GM18505 (cell line): ENCODE data around the gene DSG3.

Experiments used
- ATAC-seq: cut with Tn5 transposase; IDR thresholded peaks from one replicate; pipeline ENCODE4 v1.9.1; 2021; ENCODE audit not compliant: unreplicated experiment
- POLR2A ChIP-seq: IDR thresholded peaks from 4 replicates; pipeline ENCODE4 v1.6.1; 2011; ENCODE audit warnings: borderline replicate concordance; ENCODE audit not compliant: insufficient read depth, insufficient read length; ENCODE audit errors: extremely low read depth

The DSG3 gene

DNA sequence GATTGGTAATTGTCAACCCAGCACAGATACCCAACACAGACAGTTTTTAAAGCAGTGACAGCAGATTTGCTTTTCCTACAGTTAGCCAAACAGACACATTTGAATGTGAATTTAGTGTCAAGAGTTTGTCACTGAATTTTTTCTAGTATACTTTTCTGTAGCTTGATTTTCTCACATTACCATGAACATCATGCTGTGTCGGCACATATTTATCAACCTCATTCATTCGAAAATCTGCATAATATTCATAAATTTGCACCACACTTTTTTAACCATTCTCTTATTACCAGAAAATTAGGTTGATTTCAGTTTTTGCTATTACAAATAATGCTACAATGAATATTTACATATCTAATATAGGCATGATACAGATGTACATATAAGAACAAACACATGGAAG lies 27.0 kb upstream of the DSG3 start:
- no peak for ATAC-seq
- no peak for TF ChIP-seq POLR2A

DNA sequence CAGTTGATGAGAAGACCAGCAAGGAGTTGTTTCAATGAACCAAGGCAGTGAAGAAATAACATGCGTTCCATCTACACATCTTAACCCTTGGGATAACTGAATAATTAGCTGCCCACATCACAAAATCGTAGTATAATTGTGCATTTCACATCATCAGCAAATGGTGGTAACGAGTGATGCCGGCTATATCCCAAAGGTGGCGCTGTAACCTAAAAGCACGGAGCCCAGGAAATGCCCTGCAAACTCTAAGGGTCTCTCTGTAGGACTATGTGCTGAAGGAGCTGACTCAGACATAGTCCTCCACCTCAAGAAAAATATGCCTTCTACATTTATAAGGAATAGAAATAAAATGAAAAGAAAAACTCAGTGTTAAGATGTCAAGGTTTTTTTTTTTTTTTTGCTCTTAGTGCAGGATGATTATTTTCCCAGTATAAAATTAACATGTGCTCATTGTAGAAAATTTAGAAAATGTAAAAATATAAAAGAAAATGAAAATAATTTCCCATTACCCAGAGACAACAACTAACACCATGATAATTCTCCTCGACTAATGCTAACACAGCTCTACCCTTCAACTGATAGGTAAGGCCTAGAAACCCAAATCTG lies 23.1 kb upstream of the DSG3 start:
- peak; percentile 91 for ATAC-seq
- TF ChIP-seq POLR2A, result no peak

GRCh38 chr18:31426021-31426420 lies 21.5 kb upstream of the DSG3 start:
- ATAC-seq, result no peak
- TF ChIP-seq POLR2A, result no peak

GRCh38 chr18:31426871-31427406 lies 20.6 kb upstream of the DSG3 start:
- ATAC-seq, result no peak
- TF ChIP-seq POLR2A, result no peak

- no peak for TF ChIP-seq POLR2A
- ATAC-seq, result no peak
These were observed 19.3 kb upstream of the DSG3 start for GRCh38 chr18:31428211-31428610.

DNA sequence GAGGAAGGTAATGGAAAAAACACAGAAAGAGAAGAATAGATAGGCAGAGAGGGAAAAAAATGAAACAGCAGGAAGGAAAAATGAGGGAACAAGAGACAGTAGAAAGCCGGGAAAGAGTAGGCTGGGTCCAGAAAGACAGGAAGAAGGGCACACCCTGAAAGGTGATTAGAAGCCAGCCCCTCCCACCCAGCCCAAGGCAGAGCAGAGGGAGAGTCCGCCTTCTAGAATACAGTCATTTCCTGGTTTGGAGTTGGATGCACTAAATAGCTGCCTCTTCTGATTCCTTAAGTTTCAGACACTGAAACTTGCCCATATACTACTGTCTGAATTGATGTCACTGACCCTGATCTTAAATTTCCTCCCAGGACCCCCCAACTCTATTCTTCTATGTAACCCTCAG lies 17.9 kb upstream of the DSG3 start:
- no peak for TF ChIP-seq POLR2A
- ATAC-seq, result no peak

DNA sequence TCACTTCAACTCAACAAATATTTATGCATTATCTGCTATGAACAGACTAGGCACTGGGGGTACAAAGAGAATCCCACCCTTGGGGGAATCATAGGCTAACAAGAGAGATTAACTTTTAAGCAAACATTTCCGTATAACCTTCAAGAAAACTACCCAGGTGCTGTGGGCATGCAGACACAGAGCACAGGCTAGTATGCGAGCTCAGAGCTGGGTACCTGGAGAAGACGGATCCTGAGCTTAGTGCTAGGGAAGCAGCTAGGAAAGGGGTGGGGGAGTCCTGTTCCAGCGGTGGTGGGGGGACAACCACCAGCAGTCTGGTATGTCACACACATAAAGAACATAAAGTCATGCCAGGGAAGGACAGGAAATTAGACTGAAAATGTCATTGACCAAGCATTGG lies 17.5 kb upstream of the DSG3 start:
- TF ChIP-seq POLR2A, result no peak
- ATAC-seq, result no peak

GRCh38 chr18:31430554-31430953 lies 17.0 kb upstream of the DSG3 start:
- TF ChIP-seq POLR2A, result no peak
- ATAC-seq, result no peak

DNA sequence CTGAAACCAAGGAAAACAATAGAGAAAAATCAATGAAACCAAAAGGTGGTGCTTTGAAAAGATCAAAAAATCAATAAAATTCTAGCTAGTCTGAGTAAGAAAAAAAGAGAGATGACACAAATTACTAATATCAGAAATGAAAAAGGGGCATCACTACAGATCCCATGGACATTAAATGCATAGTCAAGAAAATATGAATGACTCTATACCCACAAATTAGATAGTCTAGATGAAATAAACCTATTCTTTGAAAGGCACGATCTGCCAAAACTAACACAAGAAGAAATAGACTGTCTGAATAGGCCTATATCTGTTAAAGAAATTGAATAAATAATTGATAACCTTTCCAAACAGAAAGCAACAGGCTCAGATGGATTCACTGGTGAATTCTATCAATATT lies 15.2 kb upstream of the DSG3 start:
- no peak for TF ChIP-seq POLR2A
- no peak for ATAC-seq

DNA sequence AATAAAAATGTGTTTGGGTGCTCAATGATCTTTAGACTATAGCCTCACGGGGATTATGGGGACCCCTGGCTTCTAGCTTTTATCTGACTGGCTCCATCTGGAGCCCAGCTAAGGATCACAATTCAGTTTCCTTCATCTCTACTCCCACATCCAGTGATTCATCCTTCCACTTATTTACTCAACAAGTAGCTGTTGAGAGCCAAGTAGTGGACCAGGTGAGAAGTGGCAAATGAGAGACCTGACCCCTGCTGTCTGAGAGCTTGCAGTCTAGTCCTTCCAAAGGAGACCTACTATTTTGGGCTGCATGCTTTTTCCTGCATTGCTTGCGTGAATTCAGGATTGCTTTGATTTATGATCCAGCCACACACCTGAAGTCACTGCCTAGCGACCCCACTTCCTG lies 10.7 kb upstream of the DSG3 start:
- no peak for TF ChIP-seq POLR2A
- ATAC-seq, result no peak

GRCh38 chr18:31438402-31438801 lies 9.1 kb upstream of the DSG3 start:
- TF ChIP-seq POLR2A, result no peak
- ATAC-seq, result no peak

- TF ChIP-seq POLR2A, result no peak
- ATAC-seq, result no peak
These were observed 7.7 kb upstream of the DSG3 start for GRCh38 chr18:31439807-31440325.

GRCh38 chr18:31440787-31441186 lies 6.8 kb upstream of the DSG3 start:
- TF ChIP-seq POLR2A, result no peak
- ATAC-seq, result no peak

DNA sequence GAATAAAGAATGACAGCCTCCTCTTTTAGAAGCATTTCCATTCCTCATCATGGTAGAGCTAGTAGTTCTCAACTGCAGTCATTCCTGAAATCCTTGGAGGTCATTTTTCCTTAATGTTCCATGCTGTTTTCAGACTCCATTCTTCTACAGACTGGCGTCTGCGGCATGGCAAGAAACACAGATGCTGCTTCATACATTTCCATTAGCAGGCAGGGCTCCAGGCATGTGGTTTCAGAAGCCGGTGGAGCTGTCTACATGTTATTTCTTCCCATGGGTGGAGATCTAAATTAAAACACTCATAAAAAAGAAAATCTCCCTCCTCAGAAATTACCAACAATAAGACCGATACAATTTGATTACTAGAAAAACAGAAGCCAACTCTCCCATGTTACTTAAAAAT lies 6.0 kb upstream of the DSG3 start:
- TF ChIP-seq POLR2A, result no peak
- ATAC-seq, result no peak
